Mesothelial cell of epicardium (in vitro differentiated cells): ENCODE results near the gene ADCY10. TPM values are rescaled to one million over a fixed set of nuclear protein-coding genes. Genes with fewer than 3 reads are reported as not detected.

Source experiments
- DNase-seq, 2 experiments: peaks; one replicate each; pipeline ENCODE4 v3.0.0; 2021; ENCODE audit warnings: low spot score in 2 of 2; ENCODE audit not compliant: unreplicated experiment in 2 of 2
- H3K27ac Mint-ChIP-seq: 2 replicates; pipeline ENCODE4 v1.8.0; 2021; ENCODE audit warnings: mixed read lengths
- H3K27me3 Mint-ChIP-seq: 2 replicates; pipeline ENCODE4 v1.8.0; 2021; ENCODE audit warnings: low read depth, mixed read lengths
- H3K36me3 Mint-ChIP-seq: 2 replicates; pipeline ENCODE4 v1.8.0; 2021; ENCODE audit warnings: mixed read lengths
- H3K4me1 Mint-ChIP-seq: 2 replicates; pipeline ENCODE4 v1.8.0; 2021; ENCODE audit warnings: mixed read lengths
- H3K4me3 Mint-ChIP-seq: 2 replicates; pipeline ENCODE4 v1.8.0; 2021; ENCODE audit warnings: mild to moderate bottlenecking, moderate library complexity, mixed read lengths
- H3K9me3 Mint-ChIP-seq: 2 replicates; pipeline ENCODE4 v1.8.0; 2021; ENCODE audit warnings: mixed read lengths
- CTCF ChIP-seq: fragments of 200-600 bp; sonication (generic); IDR thresholded peaks from one replicate; pipeline ENCODE4 v1.5.0; 2021; ENCODE audit warnings: antibody characterized with exemption; ENCODE audit not compliant: unreplicated experiment
- total RNA-seq: library from RNA; stranded (reverse); gene quantifications from 3 replicates; pipeline ENCODE4 v1.2.1, GENCODE V29; 2021

The ADCY10 gene
- total RNA-seq, 1 donor from 2014 or later = 0.04 TPM

- no peaks in the 10 kb centered on the region for H3K9me3 Mint-ChIP-seq
- no peaks in the 10 kb centered on the region for H3K4me1 Mint-ChIP-seq
- H3K27ac Mint-ChIP-seq = no peak overlapping the region
- no peaks in the 10 kb centered on the region for H3K36me3 Mint-ChIP-seq
- DNase-seq = no peak
- H3K27me3 Mint-ChIP-seq = no peaks in the 10 kb centered on the region
- no peak overlapping the region for H3K4me3 Mint-ChIP-seq
- no peak for TF ChIP-seq CTCF
These were observed 52.1 kb downstream of the ADCY10 start for GRCh38 chr1:167861664-167862381.

- peaks cover 4% of the 10 kb centered on the region for H3K4me1 Mint-ChIP-seq
- H3K4me3 Mint-ChIP-seq = no peak overlapping the region
- H3K27me3 Mint-ChIP-seq = no peaks in the 10 kb centered on the region
- DNase-seq = no peak
- H3K27ac Mint-ChIP-seq = no peak overlapping the region
- H3K9me3 Mint-ChIP-seq = no peaks in the 10 kb centered on the region
- TF ChIP-seq CTCF = no peak
- H3K36me3 Mint-ChIP-seq = no peaks in the 10 kb centered on the region
These were observed 53.6 kb downstream of the ADCY10 start for GRCh38 chr1:167860231-167860923.

- no peak overlapping the region for H3K4me3 Mint-ChIP-seq
- H3K9me3 Mint-ChIP-seq = no peaks in the 10 kb centered on the region
- peaks cover 19% of the 10 kb centered on the region for H3K4me1 Mint-ChIP-seq
- H3K27me3 Mint-ChIP-seq = no peaks in the 10 kb centered on the region
- no peak for DNase-seq
- no peak overlapping the region for H3K27ac Mint-ChIP-seq
- no peaks in the 10 kb centered on the region for H3K36me3 Mint-ChIP-seq
- no peak for TF ChIP-seq CTCF
These were observed 57.1 kb downstream of the ADCY10 start for GRCh38 chr1:167856711-167857418.

GRCh38 chr1:167854184-167854583, 59.8 kb downstream of the ADCY10 start:
- no peak overlapping the region for H3K27ac Mint-ChIP-seq
- H3K36me3 Mint-ChIP-seq = no peaks in the 10 kb centered on the region
- H3K27me3 Mint-ChIP-seq = no peaks in the 10 kb centered on the region
- H3K4me3 Mint-ChIP-seq = no peak overlapping the region
- peaks cover 19% of the 10 kb centered on the region for H3K4me1 Mint-ChIP-seq
- DNase-seq = no peak
- no peak for TF ChIP-seq CTCF
- H3K9me3 Mint-ChIP-seq = no peaks in the 10 kb centered on the region

- H3K4me3 Mint-ChIP-seq = no peak overlapping the region
- no peak for DNase-seq
- H3K9me3 Mint-ChIP-seq = no peaks in the 10 kb centered on the region
- TF ChIP-seq CTCF = no peak
- no peaks in the 10 kb centered on the region for H3K36me3 Mint-ChIP-seq
- no peaks in the 10 kb centered on the region for H3K27me3 Mint-ChIP-seq
- H3K4me1 Mint-ChIP-seq = peaks cover 14% of the 10 kb centered on the region
- H3K27ac Mint-ChIP-seq = no peak overlapping the region
These were observed 64.3 kb downstream of the ADCY10 start for GRCh38 chr1:167849666-167850065.
